GM12872 (cell line): Measurements from ENCODE around the gene ZNF775.

Source experiments
- TF ChIP-seq, protein P1 (sequence below): IDR thresholded peaks from 3 replicates; pipeline ENCODE4 v1.5.1; 2011; ENCODE audit warnings: low read depth, mild to moderate bottlenecking, low read length, moderate library complexity; ENCODE audit not compliant: insufficient read depth

The ZNF775 gene

DNA sequence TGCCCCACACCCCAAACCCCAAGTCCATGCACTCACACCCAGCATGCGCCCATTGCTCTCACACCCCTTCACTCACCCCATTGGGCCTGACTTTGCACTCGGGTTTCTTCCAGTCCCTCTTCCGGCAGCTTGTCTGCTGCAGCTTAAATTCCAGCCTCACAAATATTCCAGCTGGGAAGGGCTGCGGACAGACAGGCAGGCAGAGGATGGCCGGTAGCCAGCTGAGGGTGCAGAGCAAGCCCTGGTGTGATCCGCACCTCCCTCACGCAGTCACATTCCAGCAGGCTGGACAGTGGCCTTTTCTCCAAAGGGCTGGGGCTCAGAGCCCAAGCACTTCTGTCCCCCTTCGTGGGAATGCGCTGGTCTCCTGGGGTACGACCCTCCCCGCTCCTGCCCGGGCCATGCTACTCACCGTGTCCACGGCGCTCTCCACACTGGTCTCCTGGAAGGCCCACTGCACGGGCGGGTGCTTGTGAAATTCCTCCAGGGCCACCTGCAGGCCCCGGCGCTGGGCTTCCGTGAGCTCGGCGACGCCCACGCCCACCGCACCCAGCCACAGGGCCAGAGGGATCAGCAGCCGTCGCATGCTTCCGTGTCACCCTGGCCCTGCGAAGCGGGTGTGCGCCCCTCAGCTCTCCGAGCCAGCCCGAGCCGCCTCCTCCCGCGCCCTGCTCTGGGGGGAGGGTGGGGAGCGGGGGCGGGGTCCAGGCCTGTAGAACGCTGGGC lies 38.9 kb upstream of the ZNF775 start:
- TF ChIP-seq, protein P1, sequence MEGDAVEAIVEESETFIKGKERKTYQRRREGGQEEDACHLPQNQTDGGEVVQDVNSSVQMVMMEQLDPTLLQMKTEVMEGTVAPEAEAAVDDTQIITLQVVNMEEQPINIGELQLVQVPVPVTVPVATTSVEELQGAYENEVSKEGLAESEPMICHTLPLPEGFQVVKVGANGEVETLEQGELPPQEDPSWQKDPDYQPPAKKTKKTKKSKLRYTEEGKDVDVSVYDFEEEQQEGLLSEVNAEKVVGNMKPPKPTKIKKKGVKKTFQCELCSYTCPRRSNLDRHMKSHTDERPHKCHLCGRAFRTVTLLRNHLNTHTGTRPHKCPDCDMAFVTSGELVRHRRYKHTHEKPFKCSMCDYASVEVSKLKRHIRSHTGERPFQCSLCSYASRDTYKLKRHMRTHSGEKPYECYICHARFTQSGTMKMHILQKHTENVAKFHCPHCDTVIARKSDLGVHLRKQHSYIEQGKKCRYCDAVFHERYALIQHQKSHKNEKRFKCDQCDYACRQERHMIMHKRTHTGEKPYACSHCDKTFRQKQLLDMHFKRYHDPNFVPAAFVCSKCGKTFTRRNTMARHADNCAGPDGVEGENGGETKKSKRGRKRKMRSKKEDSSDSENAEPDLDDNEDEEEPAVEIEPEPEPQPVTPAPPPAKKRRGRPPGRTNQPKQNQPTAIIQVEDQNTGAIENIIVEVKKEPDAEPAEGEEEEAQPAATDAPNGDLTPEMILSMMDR = no peak

DNA sequence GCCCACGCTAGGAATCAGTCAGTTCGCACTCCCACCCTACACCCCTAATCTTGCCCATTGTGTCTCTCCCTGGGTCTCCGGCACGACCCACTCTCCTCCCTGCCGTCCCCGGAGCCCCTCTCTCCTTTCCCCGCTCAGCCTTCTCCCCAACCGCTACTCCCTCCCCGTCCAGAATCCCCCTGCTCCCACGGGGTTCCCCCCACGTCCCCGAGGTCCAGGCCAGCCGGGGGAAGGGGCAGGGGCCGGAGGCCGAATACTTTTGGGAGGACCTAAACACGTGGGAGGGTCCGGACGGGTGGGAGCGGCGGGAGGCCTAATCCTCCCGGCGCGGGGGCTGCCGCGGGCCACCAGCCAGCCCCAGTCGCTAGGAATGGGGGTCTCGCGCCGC lies 38.3 kb upstream of the ZNF775 start:
- TF ChIP-seq, protein P1 = no peak

DNA sequence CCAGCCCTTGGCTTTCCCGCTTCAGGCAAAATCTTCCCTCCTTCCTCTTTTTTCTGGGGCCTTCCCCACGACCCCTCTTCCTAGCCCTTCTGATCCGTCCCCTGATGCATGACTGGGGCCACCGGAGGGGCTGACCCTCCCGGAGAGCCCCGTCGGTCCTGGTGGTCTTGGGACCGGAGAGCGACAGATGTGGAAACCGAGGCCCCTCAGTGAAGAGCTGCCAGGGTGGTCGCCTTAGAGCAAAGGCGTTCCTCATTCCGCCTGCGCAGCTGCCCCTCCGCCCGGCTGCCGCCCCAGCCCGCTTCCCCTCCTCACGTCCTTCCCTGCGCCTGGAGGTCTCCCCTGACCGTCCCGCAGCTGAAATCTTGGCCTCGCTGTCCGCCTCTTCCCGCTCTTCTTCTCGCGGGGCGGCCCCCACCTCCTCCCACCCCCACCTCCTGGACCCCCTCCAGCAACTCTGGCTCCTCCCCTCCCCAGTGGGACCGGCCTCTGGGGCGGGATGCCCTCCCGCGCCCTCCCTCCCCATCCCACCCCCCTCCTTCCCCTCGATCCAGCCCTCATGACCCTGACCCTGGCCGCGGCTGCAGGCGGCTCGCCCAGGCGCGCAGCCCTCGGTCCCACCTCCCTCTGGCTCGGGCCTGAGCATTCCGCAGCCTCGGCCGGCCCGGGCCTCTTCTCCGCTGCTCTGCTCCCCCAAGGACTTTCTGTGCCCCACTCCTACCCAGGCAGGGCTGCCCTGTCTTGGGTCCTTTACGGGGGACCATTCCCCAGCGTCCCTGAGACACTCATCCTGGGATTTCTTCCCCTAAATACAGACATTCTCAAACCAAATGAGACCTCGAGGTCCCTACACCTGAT lies 37.6 kb upstream of the ZNF775 start, which contains the start of gene RARRES2:
Gene RARRES2, minus strand, starts transcription at position 367 of the 858 bp plus-strand sequence. CDS start 1,020 bp downstream, outside the sequence.
- TF ChIP-seq, protein P1 = no peak

DNA sequence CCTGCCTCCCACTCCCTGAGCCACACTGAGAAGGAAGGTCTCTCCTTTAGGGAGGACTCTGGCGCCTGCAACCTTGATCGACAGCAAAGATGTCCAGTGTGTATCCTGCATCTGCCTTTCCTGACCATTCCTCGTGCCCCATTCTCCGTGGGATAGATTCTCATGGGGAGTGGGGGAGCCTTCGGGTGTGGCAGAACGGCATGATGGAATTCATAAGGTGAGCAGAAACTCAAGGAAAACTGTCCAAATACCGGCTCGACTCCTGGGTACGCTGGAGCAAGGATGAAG lies 37.1 kb upstream of the ZNF775 start:
- TF ChIP-seq, protein P1 = no peak

DNA sequence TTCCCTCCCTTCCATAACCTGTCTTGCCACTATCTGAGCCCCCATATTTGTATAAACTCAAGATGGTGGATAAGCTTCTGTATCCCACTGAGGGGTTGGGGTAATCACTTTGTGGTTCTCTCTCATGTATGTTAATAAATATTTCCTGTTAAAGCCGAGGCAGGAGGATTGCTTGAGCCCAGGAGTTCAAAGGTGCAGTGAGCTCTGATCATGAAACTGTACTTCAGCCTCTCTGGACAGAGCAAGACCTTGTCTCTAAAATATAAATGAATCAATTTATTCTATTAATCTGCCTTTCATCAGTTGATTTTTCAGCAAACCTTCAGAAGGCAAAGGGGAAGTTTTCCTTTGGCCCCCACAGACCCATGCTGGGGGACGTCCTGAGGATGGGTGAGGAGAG lies 35.9 kb upstream of the ZNF775 start:
- TF ChIP-seq, protein P1 = no peak

DNA sequence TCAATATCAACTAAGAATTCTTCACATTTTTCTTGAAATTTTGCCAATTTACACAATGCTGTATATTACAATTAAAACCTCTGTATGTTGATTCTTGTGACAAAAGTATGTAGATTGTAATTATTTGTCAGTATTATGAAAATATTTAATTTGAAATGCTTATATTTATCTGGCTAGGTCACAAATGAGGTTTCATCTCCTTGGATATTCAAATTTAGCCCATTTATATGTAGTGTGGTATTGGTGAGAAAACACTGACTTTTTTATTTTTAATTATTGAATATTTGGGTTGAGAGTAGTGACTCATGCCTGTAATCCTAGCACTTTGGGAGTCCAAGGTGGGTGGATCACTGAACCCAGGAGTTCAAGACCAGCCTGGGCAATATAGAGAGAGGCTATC lies 34.8 kb upstream of the ZNF775 start:
- TF ChIP-seq, protein P1 = no peak

DNA sequence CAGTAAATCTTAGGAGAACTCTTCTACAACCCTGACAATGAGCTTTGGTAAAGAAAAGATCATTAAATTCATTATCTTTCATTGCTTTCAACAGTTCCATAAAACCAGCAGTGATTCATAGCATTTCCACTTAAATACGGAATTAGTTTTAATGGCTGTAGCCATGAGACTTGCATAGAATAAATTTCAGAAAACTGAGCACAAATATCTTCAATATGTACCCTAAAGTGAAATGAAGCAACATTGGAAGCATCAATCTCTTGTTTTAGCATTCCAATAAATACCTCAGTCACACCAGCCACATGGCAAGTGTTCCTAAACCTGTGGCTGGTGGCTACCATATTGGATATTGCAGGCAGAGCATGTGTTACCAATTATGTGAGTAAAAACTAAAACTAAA lies 34.1 kb upstream of the ZNF775 start:
- TF ChIP-seq, protein P1 = no peak
